Measurements from ENCODE around the gene CLEC1A. TPM values are rescaled to one million over a fixed set of nuclear protein-coding genes. Genes with fewer than 3 reads are reported as not detected.

The CLEC1A gene
- total RNA-seq, 1 experiment from 2014 or later = not detected

DNA sequence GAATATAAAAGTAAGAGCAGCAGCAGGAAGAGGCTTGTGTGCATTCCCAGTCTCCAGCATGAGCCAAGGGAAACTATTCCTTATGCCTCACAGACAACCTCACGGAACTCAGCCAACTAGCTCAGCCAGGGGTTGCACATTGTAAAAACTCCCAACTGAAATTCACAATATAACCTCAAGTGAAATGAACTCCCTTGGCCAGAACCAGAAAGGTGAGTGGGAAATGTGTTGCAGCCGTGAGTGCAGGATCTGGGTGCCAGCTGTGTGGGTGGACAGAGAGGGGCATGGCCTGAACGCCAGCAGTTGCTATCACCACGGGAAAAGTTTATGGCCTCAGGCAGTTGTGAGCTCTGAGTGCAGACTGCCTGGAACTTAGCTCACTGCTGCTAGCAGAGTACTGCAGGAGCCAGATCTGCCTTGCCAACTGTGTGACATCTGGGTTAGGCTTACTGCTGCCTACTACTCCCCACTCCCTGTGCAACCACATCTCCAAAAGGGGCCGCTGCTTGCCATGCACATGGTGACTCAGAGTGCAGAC lies 2.3 kb upstream of the CLEC1A start:
- no peak for DNase-seq (ENCODE audit: low spot score)

DNA sequence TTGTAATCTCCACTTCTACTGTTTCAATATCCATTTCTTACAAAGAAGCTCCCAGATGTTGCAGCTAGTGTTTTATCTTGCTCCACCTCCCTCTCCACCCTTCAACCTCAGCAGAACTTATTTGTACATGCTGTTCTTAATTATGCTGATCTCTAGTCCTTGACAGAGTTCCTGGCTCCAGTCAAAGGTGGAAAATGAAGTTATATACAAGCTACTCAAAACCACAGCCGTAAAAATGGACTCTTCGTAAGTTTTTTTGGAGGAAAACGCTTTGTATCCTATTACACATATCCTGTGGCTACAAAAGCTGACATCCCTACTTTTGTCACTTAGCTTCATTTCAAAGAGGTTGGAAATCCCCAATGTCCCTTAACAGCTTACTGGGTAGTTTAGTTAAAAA lies 1.3 kb downstream of the CLEC1A start:
- no peak for DNase-seq (ENCODE audit: low spot score)

GRCh38 chr12:10095971-10096370 lies 2.8 kb downstream of the CLEC1A start:
- DNase-seq (ENCODE audit: low spot score) = no peak

- no peak for DNase-seq (ENCODE audit: low spot score)
Measured at GRCh38 chr12:10094646-10095395, 4.0 kb downstream of the CLEC1A start.

DNA sequence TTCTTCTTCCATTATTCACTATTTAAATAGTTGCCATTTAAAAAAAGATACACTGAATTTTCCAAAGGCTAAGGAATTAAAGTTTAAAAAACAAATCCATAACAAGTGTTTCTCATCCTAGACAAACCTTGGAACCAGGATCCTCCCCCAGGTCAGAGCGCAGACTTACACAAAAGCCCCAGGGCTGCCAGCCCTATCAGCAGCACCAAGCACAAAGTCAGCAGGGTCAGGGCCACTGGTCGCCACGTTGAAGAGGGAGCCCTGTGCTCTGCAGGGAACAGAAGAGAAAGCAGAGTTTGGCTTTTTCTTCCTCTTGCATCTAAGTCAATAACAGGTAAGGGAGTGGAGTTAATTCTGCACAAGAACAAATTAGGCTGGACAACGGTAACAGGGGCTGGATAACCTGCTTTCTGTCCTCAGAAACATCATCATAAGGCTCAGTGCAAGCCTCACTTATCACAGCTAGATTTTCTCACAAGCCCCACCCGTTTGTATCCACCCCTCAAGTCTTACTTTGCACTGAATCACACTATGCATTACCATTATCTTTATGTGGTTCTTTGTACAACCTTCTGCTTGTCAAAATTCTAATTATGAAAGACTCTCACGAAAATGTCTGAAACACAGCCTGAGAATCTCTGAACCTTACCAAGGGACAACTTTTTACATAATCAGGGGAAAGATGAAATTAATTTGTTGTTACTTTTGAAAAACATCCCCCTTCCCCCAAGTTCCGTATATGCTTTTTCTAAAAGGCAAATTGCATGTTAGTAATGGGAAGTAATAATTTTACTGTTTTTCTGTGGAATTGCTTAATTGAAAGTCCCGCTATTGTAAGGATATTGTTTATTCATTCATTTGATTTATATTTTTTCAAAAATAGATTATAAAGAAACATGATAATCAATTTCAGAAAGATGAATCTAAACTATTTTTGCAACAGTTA lies 9.6 kb downstream of the CLEC1A start:
- DNase-seq (ENCODE audit: low spot score) = no peak

GRCh38 chr12:10088031-10088430 lies 10.8 kb downstream of the CLEC1A start:
- DNase-seq (ENCODE audit: low spot score) = no peak

DNA sequence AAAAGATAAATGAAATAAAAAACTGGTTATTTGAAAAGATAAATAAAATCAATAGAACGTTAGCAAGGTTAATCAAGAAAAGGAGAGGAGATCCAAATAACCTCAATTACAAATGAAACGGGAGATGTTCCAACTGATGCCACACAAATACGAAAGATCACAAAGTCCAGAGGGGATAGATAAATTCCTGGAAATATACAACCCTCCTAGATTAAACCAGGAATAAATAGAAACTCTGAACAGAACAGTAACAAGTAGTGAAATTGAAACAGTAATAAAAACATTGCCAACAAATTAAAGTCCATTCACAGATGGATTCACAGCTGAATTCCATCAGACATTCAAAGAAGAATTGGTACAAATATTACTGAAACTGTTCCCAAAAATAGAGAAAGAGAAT lies 12.4 kb downstream of the CLEC1A start:
- DNase-seq (ENCODE audit: low spot score) = no peak

DNA sequence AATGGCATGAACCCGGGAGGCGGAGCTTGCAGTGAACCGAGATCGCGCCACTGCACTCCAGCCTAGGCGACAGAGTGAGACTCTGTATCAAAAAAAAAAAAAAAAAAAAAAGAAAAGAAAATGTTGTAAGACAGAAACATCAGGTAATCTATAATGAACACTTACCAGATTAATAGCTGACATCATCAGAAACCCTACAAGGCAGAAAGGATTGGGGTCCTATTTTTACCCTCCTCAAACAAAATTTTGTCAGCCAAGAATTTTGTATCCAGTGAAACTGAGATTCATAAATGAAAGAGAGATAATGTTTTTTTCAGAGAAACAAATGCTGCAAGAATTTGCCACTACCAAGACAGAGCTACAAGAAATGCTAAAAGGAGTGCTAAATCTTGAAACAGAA lies 14.1 kb downstream of the CLEC1A start:
- DNase-seq (ENCODE audit: low spot score) = no peak

DNA sequence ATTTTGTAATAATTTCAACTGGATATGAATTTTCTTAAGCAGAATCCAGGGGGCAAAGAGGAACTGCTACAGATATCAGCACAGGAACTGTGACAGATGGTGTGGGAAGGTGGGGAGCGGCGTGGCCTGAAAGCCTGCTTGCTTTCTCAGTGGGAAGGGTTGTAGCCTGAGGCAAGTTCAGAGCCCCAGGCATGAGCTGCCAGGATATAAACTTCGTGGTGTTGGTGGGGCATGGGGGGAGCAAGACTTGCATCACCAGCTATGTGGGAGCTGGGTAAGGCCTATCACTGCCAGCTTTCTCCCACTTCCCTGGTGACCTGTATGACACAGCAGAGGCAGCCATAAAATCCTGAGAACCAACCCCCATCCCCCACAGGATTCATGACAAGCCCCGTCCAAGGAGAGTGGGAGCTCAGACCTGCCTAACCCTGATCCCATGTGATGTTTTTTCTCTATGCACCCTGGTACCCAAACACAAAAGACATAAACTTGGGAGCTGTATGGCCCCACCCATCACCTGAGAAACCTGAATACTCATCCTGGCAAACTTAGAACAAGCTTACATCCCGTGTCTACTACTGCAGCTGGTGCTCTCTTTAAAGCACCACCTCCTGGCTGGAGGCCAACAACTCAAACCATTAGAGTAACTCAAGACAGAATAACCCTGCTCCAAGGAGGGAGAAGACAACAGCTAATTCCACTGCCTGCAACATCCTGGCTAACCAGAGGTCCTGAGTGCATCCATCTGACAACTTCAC lies 16.5 kb downstream of the CLEC1A start:
- DNase-seq (ENCODE audit: low spot score) = no peak

DNA sequence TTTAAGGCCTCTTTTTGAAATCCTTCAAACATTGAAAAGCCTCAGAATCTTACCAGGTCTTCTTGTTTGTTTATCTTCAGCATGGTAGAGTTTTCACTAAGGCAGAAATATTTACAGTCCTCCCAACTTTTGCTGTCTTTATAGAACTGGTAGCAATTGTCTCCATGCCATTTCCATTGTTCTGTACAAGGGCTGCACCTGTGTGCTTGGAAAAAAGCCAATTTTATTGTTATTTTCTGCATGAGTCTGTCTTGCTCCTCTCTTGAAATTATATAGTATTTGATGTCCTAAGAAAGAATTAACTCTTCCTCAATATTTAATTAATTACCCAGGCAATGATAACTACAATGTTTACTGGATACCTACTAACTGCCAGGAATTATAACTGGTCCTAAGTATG lies 23.3 kb downstream of the CLEC1A start:
- DNase-seq (ENCODE audit: low spot score) = no peak

GRCh38 chr12:10073261-10073660 lies 25.5 kb downstream of the CLEC1A start:
- no peak for DNase-seq (ENCODE audit: low spot score)

DNA sequence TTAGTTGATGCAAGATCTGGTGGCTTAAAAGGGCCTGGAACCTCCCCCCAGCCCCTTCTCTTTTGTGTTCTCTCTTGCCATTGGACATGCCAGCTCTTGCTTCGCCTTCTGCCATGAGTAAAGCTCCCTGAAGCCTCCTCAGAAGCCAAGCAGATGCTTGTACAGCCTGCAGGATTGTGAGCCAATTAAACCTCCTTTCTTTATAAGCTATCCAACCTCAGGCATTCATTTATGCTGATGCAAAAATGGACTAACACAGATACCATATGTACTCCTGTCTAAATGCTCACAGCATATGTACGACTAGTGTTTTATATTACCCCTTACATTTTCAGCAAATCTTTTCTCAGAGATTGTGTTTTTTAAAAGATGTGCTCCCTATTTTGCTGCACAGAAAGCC lies 26.7 kb downstream of the CLEC1A start:
- no peak for DNase-seq (ENCODE audit: low spot score)

GRCh38 chr12:10070380-10070779 lies 28.4 kb downstream of the CLEC1A start:
- DNase-seq (ENCODE audit: low spot score) = no peak

- DNase-seq (ENCODE audit: low spot score) = no peak
Measured at GRCh38 chr12:10069976-10070375, 28.8 kb downstream of the CLEC1A start.

DNA sequence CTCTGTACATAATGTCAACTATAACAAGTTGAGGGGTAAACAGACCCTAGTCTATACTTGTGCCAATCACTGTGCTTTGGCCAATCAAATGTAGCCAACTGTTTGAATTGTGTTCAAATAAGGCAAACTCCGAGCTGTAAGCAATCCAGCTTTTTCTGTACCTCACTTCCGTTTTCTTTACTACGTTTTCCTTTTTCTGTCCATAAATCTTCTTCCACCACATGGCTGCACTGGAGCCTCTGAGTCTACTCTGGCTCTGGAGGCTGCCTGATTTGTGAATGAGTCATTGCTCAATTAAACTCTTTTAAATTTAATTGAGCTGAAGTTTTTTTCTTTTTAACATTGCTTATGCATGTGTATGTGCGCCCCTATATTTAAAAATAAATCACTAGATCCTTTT lies 29.7 kb downstream of the CLEC1A start:
- no peak for DNase-seq (ENCODE audit: low spot score)

DNA sequence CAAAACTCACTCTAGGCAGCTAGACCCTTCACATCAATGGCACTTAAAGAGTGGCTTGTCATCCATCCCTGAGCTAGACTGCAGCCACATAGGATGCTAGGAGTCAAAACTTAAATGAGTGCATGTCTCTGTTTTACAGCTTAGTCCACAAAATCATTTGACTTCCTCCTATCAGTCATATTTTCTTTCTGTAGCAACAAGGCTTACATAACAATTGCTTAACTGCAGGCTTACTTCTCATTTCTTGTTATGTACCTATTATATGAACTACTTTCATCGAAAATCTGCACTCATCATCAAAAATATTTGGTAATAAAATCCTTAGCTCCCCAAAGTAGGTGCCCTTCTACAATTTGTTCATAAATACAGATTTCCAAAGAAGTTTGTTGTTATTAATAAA lies 30.1 kb downstream of the CLEC1A start:
- no peak for DNase-seq (ENCODE audit: low spot score)

DNA sequence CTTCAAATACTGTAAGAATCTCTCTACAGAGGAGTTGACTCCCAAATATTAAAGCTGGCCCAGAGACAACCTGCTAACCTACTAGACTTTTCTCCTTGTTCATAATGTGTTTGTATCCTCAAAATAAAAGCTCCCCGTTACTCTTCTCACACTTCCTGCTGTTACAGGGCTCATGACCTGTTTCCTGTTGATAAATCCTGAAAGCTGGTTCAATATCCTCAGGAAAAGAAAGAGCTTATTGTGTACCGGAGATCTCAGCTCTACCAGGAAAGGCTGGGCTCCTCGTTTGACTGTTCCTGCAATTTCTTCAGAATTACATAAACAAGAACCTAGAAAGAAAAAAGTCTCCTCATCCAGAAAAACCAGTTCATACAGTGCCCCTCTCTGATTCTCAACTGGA lies 30.8 kb downstream of the CLEC1A start:
- no peak for DNase-seq (ENCODE audit: low spot score)

GRCh38 chr12:10067264-10067663 lies 31.5 kb downstream of the CLEC1A start:
- no peak for DNase-seq (ENCODE audit: low spot score)

GRCh38 chr12:10065241-10065640 lies 33.5 kb downstream of the CLEC1A start:
- no peak for DNase-seq (ENCODE audit: low spot score)

- no peak for DNase-seq (ENCODE audit: low spot score)
Measured at GRCh38 chr12:10058387-10058786, 40.4 kb downstream of the CLEC1A start.

DNA sequence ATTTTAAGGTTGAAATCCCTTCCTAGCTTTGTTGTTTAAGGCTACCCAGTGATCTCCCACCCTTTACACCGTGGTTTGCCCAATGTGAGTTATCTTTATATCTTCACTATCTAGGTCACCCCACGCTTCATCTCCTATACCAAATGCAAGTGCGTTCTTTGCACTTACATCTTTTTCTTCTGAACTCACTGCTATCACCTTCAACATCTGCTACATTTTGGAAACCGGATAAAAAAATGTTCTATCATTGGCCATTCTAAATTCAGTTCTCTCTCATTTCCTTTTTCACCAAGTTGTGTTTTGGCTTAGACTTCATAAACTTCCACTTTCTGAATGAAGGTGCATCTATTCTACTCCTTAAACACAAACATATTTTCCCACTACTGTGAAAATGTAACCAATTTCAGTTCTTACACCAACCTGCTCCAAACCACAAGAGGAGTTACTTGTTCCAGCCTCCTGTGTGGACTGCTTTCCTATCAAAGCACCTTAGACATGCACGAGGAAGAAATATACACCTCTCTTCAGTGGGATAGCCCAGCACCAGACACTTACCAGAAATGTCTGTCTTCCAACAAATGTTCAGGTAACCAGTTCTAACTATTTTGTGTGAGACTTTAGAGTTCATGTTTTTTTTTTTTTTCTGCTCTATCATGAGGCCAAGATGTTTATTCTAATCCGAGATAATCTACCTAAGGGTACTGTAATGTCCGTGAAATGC lies 46.4 kb downstream of the CLEC1A start:
- DNase-seq (ENCODE audit: low spot score) = no peak
